ENCODE results near the gene ATP6V1A.

DNA sequence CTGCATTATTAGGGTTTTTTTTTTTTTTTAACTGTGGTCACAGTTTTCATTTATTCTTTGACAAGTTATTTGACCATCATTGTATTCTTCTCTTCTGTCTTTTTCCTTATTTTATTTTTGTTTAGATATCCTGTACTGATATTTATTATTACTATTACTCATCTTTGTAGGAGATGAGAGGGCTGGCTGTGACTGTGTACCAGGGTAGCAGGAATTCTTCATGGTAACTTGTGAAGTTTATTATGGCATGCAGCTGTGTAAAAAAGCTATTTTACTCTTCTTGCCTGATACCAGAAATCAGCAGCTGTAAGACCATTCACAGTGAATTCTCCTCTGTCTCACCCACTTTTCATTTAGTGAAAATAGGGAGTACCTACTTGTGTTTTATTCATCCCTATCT, 44.5 kb downstream of the ATP6V1A start:
- TF ChIP-seq, protein P1, sequence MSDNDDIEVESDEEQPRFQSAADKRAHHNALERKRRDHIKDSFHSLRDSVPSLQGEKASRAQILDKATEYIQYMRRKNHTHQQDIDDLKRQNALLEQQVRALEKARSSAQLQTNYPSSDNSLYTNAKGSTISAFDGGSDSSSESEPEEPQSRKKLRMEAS (IDR thresholded peaks at IDR 0.05): no peak
- no peak for TF ChIP-seq YY1 (IDR thresholded peaks at IDR 0.05; ENCODE audit: low read depth)
- TF ChIP-seq CREB1 (IDR thresholded peaks at IDR 0.05; ENCODE audit: low read depth): no peak
- no peak for TF ChIP-seq EP300 (IDR thresholded peaks at IDR 0.05; ENCODE audit: borderline replicate concordance)
- no peak for TF ChIP-seq REST (IDR thresholded peaks at IDR 0.05; ENCODE audit: low read depth)
- TF ChIP-seq, protein P2, sequence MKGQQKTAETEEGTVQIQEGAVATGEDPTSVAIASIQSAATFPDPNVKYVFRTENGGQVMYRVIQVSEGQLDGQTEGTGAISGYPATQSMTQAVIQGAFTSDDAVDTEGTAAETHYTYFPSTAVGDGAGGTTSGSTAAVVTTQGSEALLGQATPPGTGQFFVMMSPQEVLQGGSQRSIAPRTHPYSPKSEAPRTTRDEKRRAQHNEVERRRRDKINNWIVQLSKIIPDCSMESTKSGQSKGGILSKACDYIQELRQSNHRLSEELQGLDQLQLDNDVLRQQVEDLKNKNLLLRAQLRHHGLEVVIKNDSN (IDR thresholded peaks at IDR 0.05): no peak
- TF ChIP-seq TEAD4 (IDR thresholded peaks at IDR 0.05): no peak
- TF ChIP-seq CEBPB (IDR thresholded peaks at IDR 0.05): no peak
- TF ChIP-seq TAF1 (IDR thresholded peaks at IDR 0.05; ENCODE audit: low read depth): no peak
- no peak for TF ChIP-seq RAD21 (IDR thresholded peaks at IDR 0.05; ENCODE audit: low read depth)
- no peak for TF ChIP-seq ZBTB7A (IDR thresholded peaks at IDR 0.05; ENCODE audit: low read depth)
- TF ChIP-seq FOXM1 (IDR thresholded peaks at IDR 0.05; ENCODE audit: borderline replicate concordance, low read depth): no peak
- no peak for TF ChIP-seq NFIC (IDR thresholded peaks at IDR 0.05)
- no peak for TF ChIP-seq TCF12 (IDR thresholded peaks at IDR 0.05; ENCODE audit: low read depth)

Data from Ishikawa (cell line).